Hindlimb muscle (tissue), 1 donor: ENCODE measurements around the gene NOL7. TPM values are rescaled to one million over a fixed set of nuclear protein-coding genes. Genes with fewer than 3 reads are reported as not detected.

Experiments
- DNase-seq: peaks from one replicate; pipeline ENCODE4 v3.0.0-alpha.2; 2013
- polyA plus RNA-seq: library from polyadenylated mRNA; unstranded; fragments of 120-200 nt; gene quantifications from one replicate; pipeline ENCODE4 v1.2.1, GENCODE V29; 2013; ENCODE audit not compliant: insufficient read length

The NOL7 gene
- polyA plus RNA-seq, 1 donor = 59.4 TPM

GRCh38 chr6:13597073-13597472, 18.1 kb upstream of the NOL7 start:
- no peak for DNase-seq

- DNase-seq = no peak
These were observed 15.1 kb upstream of the NOL7 start for GRCh38 chr6:13600036-13600435.

GRCh38 chr6:13604135-13604534, 11.0 kb upstream of the NOL7 start:
- DNase-seq = no peak

GRCh38 chr6:13604546-13605416, 10.4 kb upstream of the NOL7 start:
- DNase-seq = no peak

GRCh38 chr6:13605634-13606033, 9.5 kb upstream of the NOL7 start:
- DNase-seq = no peak

GRCh38 chr6:13611715-13612114, 3.4 kb upstream of the NOL7 start:
- DNase-seq = no peak

GRCh38 chr6:13613029-13613594, 2.0 kb upstream of the NOL7 start:
- DNase-seq = no peak

- DNase-seq = no peak
These were observed 809 bp upstream of the NOL7 start for GRCh38 chr6:13614126-13614925.

DNA sequence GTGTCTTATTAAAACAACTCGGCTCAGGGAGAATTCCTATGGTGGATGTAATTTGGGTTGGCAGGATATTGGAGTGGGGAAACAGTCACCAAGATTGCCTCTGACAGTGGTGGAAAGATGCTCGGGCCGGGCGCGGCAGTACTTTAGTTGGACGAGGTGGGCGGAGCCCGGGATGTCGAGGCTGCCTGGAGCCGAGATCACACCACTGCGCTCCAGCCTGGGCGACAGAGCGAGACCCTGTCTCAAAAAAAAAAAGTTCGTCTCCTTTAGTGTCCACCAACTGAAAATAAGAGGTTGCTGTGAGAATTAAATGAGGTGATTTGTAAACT, 621 bp downstream of the NOL7 start:
- DNase-seq = no peak

- no peak for DNase-seq
These were observed 1.9 kb downstream of the NOL7 start for GRCh38 chr6:13617066-13617465.

DNA sequence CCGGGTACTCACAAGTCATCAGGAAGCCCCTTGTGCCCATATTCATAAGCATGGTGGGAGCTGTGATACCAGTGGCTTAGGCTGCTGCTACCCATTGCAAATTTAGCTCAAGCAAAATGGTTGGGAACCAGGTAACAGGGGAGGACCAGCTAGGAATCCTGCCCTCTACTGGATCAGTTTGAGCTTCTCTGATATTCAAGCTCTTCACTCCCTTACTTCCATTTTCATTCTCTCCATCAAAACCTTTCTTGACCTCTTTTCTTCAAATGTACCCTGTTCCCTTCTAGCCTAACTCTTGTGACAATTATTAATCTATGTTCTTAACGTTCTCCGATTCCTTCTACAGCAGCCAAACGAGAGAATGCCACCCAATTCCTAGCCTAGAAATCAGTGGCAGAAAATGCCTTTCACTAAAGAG, 9.7 kb downstream of the NOL7 start:
- DNase-seq = no peak

GRCh38 chr6:13629459-13630116, 14.5 kb downstream of the NOL7 start:
- no peak for DNase-seq

- DNase-seq = no peak
These were observed 15.4 kb downstream of the NOL7 start for GRCh38 chr6:13630499-13630898.

- no peak for DNase-seq
These were observed 18.2 kb downstream of the NOL7 start for GRCh38 chr6:13633343-13633742.

DNA sequence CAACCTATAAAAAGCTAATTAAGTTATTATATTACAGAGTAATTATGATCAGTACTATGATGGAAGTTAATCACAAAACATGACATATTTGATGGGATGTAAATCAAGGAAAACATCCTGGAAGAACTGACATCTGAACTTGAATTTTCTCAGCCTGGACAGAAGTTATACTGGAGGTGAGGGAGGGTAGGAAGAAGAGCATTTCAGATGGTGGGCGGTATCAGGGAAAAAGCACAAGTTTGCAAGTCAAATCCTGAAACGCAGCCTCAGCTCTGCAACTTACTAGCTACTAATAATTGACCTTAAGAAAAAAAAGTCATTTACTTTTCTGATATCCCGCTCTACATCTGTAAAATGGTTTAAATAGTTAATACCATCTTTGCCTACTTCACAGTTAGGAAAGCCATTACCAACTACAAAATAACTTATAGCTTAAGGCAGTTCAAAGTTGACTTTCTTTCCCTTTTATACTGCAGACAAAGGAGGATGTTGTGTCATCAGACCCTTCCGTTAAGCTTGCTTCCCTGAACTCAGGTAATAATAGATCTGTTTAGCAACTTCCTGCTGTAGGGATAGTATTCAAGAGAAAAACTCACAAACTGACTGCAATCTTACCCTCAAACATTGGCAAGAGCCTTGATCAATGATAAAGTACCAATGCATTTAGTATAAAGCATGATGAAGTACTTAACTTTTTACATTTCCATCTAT, 21.0 kb downstream of the NOL7 start:
- DNase-seq = no peak

DNA sequence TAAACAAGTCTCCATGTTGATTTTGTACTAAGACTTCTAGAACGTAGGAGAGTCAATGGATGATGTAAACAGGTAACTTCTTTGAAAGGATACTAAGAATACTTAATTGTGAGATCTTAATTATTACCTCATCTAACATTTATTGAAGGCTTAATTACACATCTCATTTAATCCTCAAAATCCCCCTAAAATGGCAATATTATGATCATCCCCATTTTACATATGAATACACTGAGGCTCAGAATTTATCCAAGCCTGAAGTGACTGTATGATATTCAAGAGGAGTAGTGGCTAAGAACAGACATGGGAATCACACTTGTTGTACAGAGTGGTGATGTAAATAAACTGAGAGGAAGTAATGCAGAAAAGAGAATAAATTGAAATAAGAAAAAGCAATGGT, 22.9 kb downstream of the NOL7 start:
- DNase-seq = no peak

GRCh38 chr6:13638626-13639025, 23.5 kb downstream of the NOL7 start:
- no peak for DNase-seq

- DNase-seq = no peak
These were observed 26.2 kb downstream of the NOL7 start for GRCh38 chr6:13641315-13641714.

- no peak for DNase-seq
These were observed 28.0 kb downstream of the NOL7 start for GRCh38 chr6:13643125-13643524.

GRCh38 chr6:13648850-13649249, 33.7 kb downstream of the NOL7 start:
- no peak for DNase-seq

DNA sequence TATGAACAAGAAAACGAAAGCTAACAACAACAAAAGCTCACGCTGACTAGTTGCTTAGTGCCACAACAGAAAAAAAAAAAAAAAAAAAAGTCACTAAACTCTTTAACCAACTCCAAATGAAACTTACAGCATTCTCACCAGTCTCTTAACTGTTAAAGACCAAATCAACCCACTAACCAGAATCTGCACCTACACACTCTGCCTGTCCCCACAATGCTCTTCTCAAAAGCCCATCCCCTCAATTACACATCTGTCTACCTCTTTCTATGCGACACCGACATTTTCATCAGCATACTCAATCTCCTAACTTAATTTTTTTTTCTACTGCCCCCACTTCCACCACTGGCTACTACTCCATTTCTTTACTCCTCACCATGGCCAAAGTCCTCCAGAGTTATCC, 34.3 kb downstream of the NOL7 start:
- no peak for DNase-seq

GRCh38 chr6:13653296-13653695, 38.2 kb downstream of the NOL7 start:
- DNase-seq = no peak
